OCI-LY1 (cell line): ENCODE measurements around the gene CIDEB.
A peak's percentile ranks its signal among the peaks of the same experiment; 100 is the strongest.

ENCODE experiments used
- H2AFZ ChIP-seq: fragments of 200-600 bp; sonication (generic), shearing (Covaris generic); 2 replicates; pipeline ENCODE4 v1.6.0; 2014; ENCODE audit warnings: antibody characterized with exemption, mild to moderate bottlenecking, low read length
- H3F3A ChIP-seq: fragments of 200-600 bp; sonication (generic), shearing (Covaris generic); 2 replicates; pipeline ENCODE4 v1.6.0; 2014; ENCODE audit warnings: mild to moderate bottlenecking, antibody characterized with exemption, low read length, moderate library complexity; ENCODE audit not compliant: insufficient read depth
- H3K27ac ChIP-seq: fragments of 200-600 bp; sonication (generic); 2 replicates; pipeline ENCODE4 v1.5.1; 2014; ENCODE audit warnings: low read length, mixed run types, mild to moderate bottlenecking, low read depth; ENCODE audit not compliant: poor library complexity, severe bottlenecking
- H3K27me3 ChIP-seq: fragments of 200-600 bp; sonication (generic); 2 replicates; pipeline ENCODE4 v1.6.0; 2014; ENCODE audit warnings: antibody characterized with exemption, mild to moderate bottlenecking, low read length, moderate library complexity; ENCODE audit not compliant: insufficient read depth
- H3K36me3 ChIP-seq: fragments of 200-600 bp; sonication (generic); 2 replicates; pipeline ENCODE4 v1.6.1; 2014; ENCODE audit warnings: mild to moderate bottlenecking, antibody characterized with exemption, low read length, moderate library complexity, mixed read lengths; ENCODE audit not compliant: insufficient read depth
- H3K4me1 ChIP-seq: fragments of 200-600 bp; sonication (generic); 2 replicates; pipeline ENCODE4 v1.5.1; 2014; ENCODE audit warnings: mild to moderate bottlenecking, low read length, moderate library complexity; ENCODE audit not compliant: insufficient read depth, severe bottlenecking
- H3K4me2 ChIP-seq: fragments of 200-600 bp; sonication (generic), shearing (Covaris generic); 2 replicates; pipeline ENCODE4 v1.6.1; 2014; ENCODE audit warnings: low read length
- H3K4me3 ChIP-seq: fragments of 200-600 bp; sonication (generic); 2 replicates; pipeline ENCODE4 v1.5.1; 2014; ENCODE audit warnings: low read length, low read depth, mild to moderate bottlenecking, mixed read lengths; ENCODE audit not compliant: poor library complexity, severe bottlenecking
- H3K79me2 ChIP-seq: fragments of 200-600 bp; shearing (Covaris generic); 2 replicates; pipeline ENCODE4 v1.6.1; 2016; ENCODE audit warnings: mixed run types, low read length, mixed read lengths; ENCODE audit not compliant: insufficient read depth
- H3K9ac ChIP-seq: fragments of 200-600 bp; sonication (generic), shearing (Covaris generic); 2 replicates; pipeline ENCODE4 v1.6.1; 2014; ENCODE audit warnings: mild to moderate bottlenecking, low read length, mixed read lengths
- H3K9me2 ChIP-seq: fragments of 200-600 bp; sonication (generic), shearing (Covaris generic); 2 replicates; pipeline ENCODE4 v1.6.1; 2014; ENCODE audit warnings: low read depth, mild to moderate bottlenecking, low read length, mixed read lengths
- H3K9me3 ChIP-seq: fragments of 200-600 bp; shearing (Covaris generic); 2 replicates; pipeline ENCODE4 v1.6.1; 2014; ENCODE audit warnings: low read length, mixed read lengths
- H4K20me1 ChIP-seq: fragments of 200-600 bp; sonication (generic), shearing (Covaris generic); 2 replicates; pipeline ENCODE4 v1.6.0; 2016; ENCODE audit warnings: mild to moderate bottlenecking, low read length; ENCODE audit not compliant: insufficient read depth
- EZH2 ChIP-seq: fragments of 200-600 bp; sonication (generic), shearing (Covaris generic); IDR thresholded peaks from 2 replicates; pipeline ENCODE4 v1.8.0; 2017; ENCODE audit warnings: borderline replicate concordance, mixed run types, mild to moderate bottlenecking, antibody characterized with exemption, low read length, moderate library complexity, mixed read lengths
- TF ChIP-seq, protein P1 (sequence below): fragments of 200-600 bp; sonication (generic), shearing (Covaris generic); IDR thresholded peaks from 2 replicates; pipeline ENCODE4 v1.5.1; 2017; ENCODE audit warnings: mild to moderate bottlenecking, antibody characterized with exemption, low read length, moderate library complexity, mixed read lengths

The CIDEB gene

DNA sequence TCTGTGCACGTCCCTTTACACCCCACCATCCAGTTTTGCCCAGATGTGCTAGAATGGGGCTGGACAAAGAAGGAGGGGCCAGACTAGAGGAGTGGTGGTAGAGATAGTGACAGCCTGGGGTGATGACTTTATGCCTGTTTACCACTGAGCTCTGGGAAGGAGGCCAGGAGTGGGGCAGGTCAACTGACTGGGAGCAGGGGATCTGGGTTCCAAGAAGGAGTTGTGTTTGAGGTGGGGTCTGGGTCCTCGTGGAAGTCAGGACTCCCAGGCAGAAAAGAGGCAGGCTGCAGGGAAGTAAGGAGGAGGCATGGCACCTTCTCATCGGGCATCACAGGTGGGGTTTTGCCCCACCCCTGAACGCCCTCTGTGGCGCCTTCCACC is 2.5 kb upstream of the CIDEB start:
- H3K79me2 ChIP-seq, result no peaks in the 10 kb centered on the region
- H2AFZ ChIP-seq, result no peak overlapping the region
- H4K20me1 ChIP-seq, result no peaks in the 10 kb centered on the region
- peak overlapping the region; percentile 64 for H3K4me2 ChIP-seq
- peaks cover 32% of the 10 kb centered on the region for H3K4me1 ChIP-seq
- H3K4me3 ChIP-seq, result peak overlapping the region; percentile 55
- no peaks in the 10 kb centered on the region for H3K9me3 ChIP-seq
- no peaks in the 10 kb centered on the region for H3K9me2 ChIP-seq
- H3F3A ChIP-seq, result no peaks in the 10 kb centered on the region
- peaks cover 36% of the 10 kb centered on the region for H3K36me3 ChIP-seq
- no peak for TF ChIP-seq EZH2
- TF ChIP-seq, protein P1, sequence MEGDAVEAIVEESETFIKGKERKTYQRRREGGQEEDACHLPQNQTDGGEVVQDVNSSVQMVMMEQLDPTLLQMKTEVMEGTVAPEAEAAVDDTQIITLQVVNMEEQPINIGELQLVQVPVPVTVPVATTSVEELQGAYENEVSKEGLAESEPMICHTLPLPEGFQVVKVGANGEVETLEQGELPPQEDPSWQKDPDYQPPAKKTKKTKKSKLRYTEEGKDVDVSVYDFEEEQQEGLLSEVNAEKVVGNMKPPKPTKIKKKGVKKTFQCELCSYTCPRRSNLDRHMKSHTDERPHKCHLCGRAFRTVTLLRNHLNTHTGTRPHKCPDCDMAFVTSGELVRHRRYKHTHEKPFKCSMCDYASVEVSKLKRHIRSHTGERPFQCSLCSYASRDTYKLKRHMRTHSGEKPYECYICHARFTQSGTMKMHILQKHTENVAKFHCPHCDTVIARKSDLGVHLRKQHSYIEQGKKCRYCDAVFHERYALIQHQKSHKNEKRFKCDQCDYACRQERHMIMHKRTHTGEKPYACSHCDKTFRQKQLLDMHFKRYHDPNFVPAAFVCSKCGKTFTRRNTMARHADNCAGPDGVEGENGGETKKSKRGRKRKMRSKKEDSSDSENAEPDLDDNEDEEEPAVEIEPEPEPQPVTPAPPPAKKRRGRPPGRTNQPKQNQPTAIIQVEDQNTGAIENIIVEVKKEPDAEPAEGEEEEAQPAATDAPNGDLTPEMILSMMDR, result no peak
- peak overlapping the region; percentile 65; the same call in 1 of the 2 replicates for H3K9ac ChIP-seq
- no peaks in the 10 kb centered on the region for H3K27me3 ChIP-seq
- H3K27ac ChIP-seq, result peak overlapping the region; percentile 45

- Histone ChIP-seq H3K9me2 (no peaks in the 10 kb centered on the region), H3K4me1 (peaks cover 32% of the 10 kb centered on the region), H4K20me1 (no peaks in the 10 kb centered on the region), H3K27me3 (no peaks in the 10 kb centered on the region), H2AFZ (no peak within 1 kb of the TSS), H3F3A (no peaks in the 10 kb centered on the region), H3K4me3 (peak within 1 kb of the TSS; percentile 55), H3K79me2 (no peaks in the 10 kb centered on the region), H3K36me3 (peaks cover 41% of the 10 kb centered on the region), H3K4me2 (peak within 1 kb of the TSS; percentile 64), H3K9me3 (no peaks in the 10 kb centered on the region), H3K27ac (peak within 1 kb of the TSS; percentile 45), H3K9ac (peak within 1 kb of the TSS; percentile 65; the same call in 1 of the 2 replicates)
- TF ChIP-seq, protein P1, result no peak
- TF ChIP-seq EZH2, result no peak
Measured at GRCh38 chr14:24309538-24310264, 1.9 kb upstream of the CIDEB start, which contains the start of gene LTB4R2. Gene LTB4R2, plus strand, starts transcription at chr14:24310140. Its CDS starts 525 bp downstream, at chr14:24310665.

DNA sequence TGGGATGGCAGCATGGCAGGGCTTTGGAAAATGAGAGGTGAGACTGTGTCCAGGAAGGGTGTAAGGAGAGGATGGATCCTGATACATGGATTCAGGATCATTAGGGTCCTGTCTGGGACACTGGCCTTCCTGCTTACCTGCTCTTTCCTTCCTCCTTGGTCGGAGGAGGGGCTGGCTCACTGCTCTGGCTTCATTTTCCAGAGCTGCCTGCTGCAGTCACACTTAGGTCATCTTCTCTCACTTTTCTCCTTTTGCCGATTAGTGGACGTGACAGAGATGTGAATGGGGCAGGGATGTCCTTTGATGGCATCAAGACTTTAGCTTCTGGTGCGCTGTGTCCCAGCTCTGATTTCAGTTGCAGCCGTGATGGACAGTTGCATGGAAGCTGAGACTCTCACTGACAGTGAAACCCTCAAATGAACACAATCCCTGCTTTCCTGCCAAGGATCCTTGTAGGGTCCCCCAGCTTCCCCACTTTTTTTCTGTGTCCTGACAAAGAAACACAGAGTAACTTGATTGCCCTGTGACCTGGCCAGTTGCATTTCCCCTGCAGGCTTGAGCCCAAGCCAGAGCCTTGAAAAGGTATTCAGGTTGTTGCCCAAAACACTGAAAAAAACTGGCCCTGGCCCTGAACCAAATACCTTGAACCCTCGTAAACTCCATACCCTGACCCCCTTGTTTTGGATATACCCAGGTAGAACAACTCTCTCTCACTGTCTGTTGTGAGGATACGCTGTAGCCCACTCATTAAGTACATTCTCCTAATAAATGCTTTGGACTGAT is 756 bp upstream of the CIDEB start:
- Histone ChIP-seq H2AFZ (no peak overlapping the region), H3K9me2 (no peaks in the 10 kb centered on the region), H3K36me3 (peaks cover 53% of the 10 kb centered on the region), H3K9ac (no peak overlapping the region), H4K20me1 (no peaks in the 10 kb centered on the region), H3K27me3 (no peaks in the 10 kb centered on the region), H3K4me2 (no peak overlapping the region), H3K9me3 (no peaks in the 10 kb centered on the region), H3K4me1 (peaks cover 32% of the 10 kb centered on the region), H3K4me3 (no peak overlapping the region), H3F3A (no peaks in the 10 kb centered on the region), H3K79me2 (no peaks in the 10 kb centered on the region), H3K27ac (no peak overlapping the region)
- TF ChIP-seq, protein P1, result peak; percentile 4; the same call in 1 of the 2 replicates
- no peak for TF ChIP-seq EZH2
